ENCODE measurements around the gene SUPT20H.

SUPT20H gene

GRCh38 chr13:37094840-37095239 lies 35.4 kb upstream of the SUPT20H start:
- no peak for TF ChIP-seq ARNT (IDR thresholded peaks at IDR 0.05)
- no peak for TF ChIP-seq CTBP1 (IDR thresholded peaks at IDR 0.05; ENCODE audit: borderline replicate concordance)
- TF ChIP-seq NFRKB (IDR thresholded peaks at IDR 0.05): no peak
- no peak for TF ChIP-seq FOXK2 (IDR thresholded peaks at IDR 0.05)
- TF ChIP-seq FOXA1 (IDR thresholded peaks at IDR 0.05): no peak
- no peak for TF ChIP-seq PKNOX1 (IDR thresholded peaks at IDR 0.05)
- TF ChIP-seq TARDBP (IDR thresholded peaks at IDR 0.05): no peak
- TF ChIP-seq BHLHE40 (IDR thresholded peaks at IDR 0.05; ENCODE audit: borderline replicate concordance): no peak
- no peak for TF ChIP-seq SP1 (IDR thresholded peaks at IDR 0.05)
- no peak for TF ChIP-seq HDGF (IDR thresholded peaks at IDR 0.05; ENCODE audit: borderline replicate concordance)
- no peak for TF ChIP-seq ELF4 (IDR thresholded peaks at IDR 0.05)
- TF ChIP-seq FOXM1 (IDR thresholded peaks at IDR 0.05; ENCODE audit: borderline replicate concordance): no peak
- no peak for TF ChIP-seq L3MBTL2 (conservative IDR thresholded peaks at IDR 0.05)
- TF ChIP-seq SUZ12 (IDR thresholded peaks at IDR 0.05): no peak
- TF ChIP-seq LEF1 (IDR thresholded peaks at IDR 0.05; ENCODE audit: borderline replicate concordance): no peak
- POLR2A ChIA-PET: no interaction called here
- DNase-seq (ENCODE audit: extremely low spot score): no peak
- CTCF ChIA-PET: no interaction called here

- POLR2A ChIA-PET: no interaction called here
- DNase-seq (ENCODE audit: extremely low spot score): no peak
- TF ChIP-seq BHLHE40 (IDR thresholded peaks at IDR 0.05; ENCODE audit: borderline replicate concordance): no peak
- TF ChIP-seq PKNOX1 (IDR thresholded peaks at IDR 0.05): no peak
- no peak for TF ChIP-seq SP1 (IDR thresholded peaks at IDR 0.05)
- TF ChIP-seq TARDBP (IDR thresholded peaks at IDR 0.05): no peak
- TF ChIP-seq NFRKB (IDR thresholded peaks at IDR 0.05): no peak
- TF ChIP-seq FOXK2 (IDR thresholded peaks at IDR 0.05): no peak
- no peak for TF ChIP-seq ARNT (IDR thresholded peaks at IDR 0.05)
- TF ChIP-seq SUZ12 (IDR thresholded peaks at IDR 0.05): no peak
- no peak for TF ChIP-seq ZNF384 (IDR thresholded peaks at IDR 0.05)
- TF ChIP-seq ELF4 (IDR thresholded peaks at IDR 0.05): no peak
- TF ChIP-seq L3MBTL2 (conservative IDR thresholded peaks at IDR 0.05): no peak
- TF ChIP-seq HDGF (IDR thresholded peaks at IDR 0.05; ENCODE audit: borderline replicate concordance): no peak
- TF ChIP-seq LEF1 (IDR thresholded peaks at IDR 0.05; ENCODE audit: borderline replicate concordance): no peak
- no peak for TF ChIP-seq CTBP1 (IDR thresholded peaks at IDR 0.05; ENCODE audit: borderline replicate concordance)
- no peak for TF ChIP-seq FOXM1 (IDR thresholded peaks at IDR 0.05; ENCODE audit: borderline replicate concordance)
- no peak for TF ChIP-seq FOXA1 (IDR thresholded peaks at IDR 0.05)
- CTCF ChIA-PET: interaction anchor here (0.9 kb wide), 1 partner anchor 514 kb away, joined by 3 read pairs; no protein-coding TSS in a partner anchor
Observed at GRCh38 chr13:37094099-37094498, 34.6 kb upstream of the SUPT20H start.

GRCh38 chr13:37091835-37092234 lies 32.3 kb upstream of the SUPT20H start:
- CTCF ChIA-PET: no interaction called here
- TF ChIP-seq FOXA1 (IDR thresholded peaks at IDR 0.05): no peak
- no peak for TF ChIP-seq SUZ12 (IDR thresholded peaks at IDR 0.05)
- no peak for TF ChIP-seq CTBP1 (IDR thresholded peaks at IDR 0.05; ENCODE audit: borderline replicate concordance)
- no peak for TF ChIP-seq SP1 (IDR thresholded peaks at IDR 0.05)
- no peak for TF ChIP-seq LEF1 (IDR thresholded peaks at IDR 0.05; ENCODE audit: borderline replicate concordance)
- no peak for TF ChIP-seq NFRKB (IDR thresholded peaks at IDR 0.05)
- no peak for TF ChIP-seq FOXK2 (IDR thresholded peaks at IDR 0.05)
- TF ChIP-seq TARDBP (IDR thresholded peaks at IDR 0.05): no peak
- DNase-seq (ENCODE audit: extremely low spot score): no peak
- POLR2A ChIA-PET: no interaction called here

GRCh38 chr13:37090912-37091311 lies 31.4 kb upstream of the SUPT20H start:
- no peak for TF ChIP-seq L3MBTL2 (conservative IDR thresholded peaks at IDR 0.05)
- TF ChIP-seq CTBP1 (IDR thresholded peaks at IDR 0.05; ENCODE audit: borderline replicate concordance): no peak
- CTCF ChIA-PET: no interaction called here
- DNase-seq (ENCODE audit: extremely low spot score): no peak
- POLR2A ChIA-PET: no interaction called here

GRCh38 chr13:37089495-37089894 lies 30.0 kb upstream of the SUPT20H start:
- ChIA-PET CTCF (no interaction called here), POLR2A (no interaction called here)
- DNase-seq (ENCODE audit: extremely low spot score): no peak
- no peak for TF ChIP-seq ZNF384 (IDR thresholded peaks at IDR 0.05)
- no peak for TF ChIP-seq NFRKB (IDR thresholded peaks at IDR 0.05)
- no peak for TF ChIP-seq FOXM1 (IDR thresholded peaks at IDR 0.05; ENCODE audit: borderline replicate concordance)
- TF ChIP-seq LEF1 (IDR thresholded peaks at IDR 0.05; ENCODE audit: borderline replicate concordance): no peak
- no peak for TF ChIP-seq ELF4 (IDR thresholded peaks at IDR 0.05)
- no peak for TF ChIP-seq BHLHE40 (IDR thresholded peaks at IDR 0.05; ENCODE audit: borderline replicate concordance)
- no peak for TF ChIP-seq SUZ12 (IDR thresholded peaks at IDR 0.05)
- no peak for TF ChIP-seq PKNOX1 (IDR thresholded peaks at IDR 0.05)
- no peak for TF ChIP-seq FOXK2 (IDR thresholded peaks at IDR 0.05)
- TF ChIP-seq SP1 (IDR thresholded peaks at IDR 0.05): no peak
- TF ChIP-seq HDGF (IDR thresholded peaks at IDR 0.05; ENCODE audit: borderline replicate concordance): no peak
- no peak for TF ChIP-seq ARNT (IDR thresholded peaks at IDR 0.05)
- TF ChIP-seq L3MBTL2 (conservative IDR thresholded peaks at IDR 0.05): no peak
- no peak for TF ChIP-seq FOXA1 (IDR thresholded peaks at IDR 0.05)
- no peak for TF ChIP-seq TARDBP (IDR thresholded peaks at IDR 0.05)
- no peak for TF ChIP-seq CTBP1 (IDR thresholded peaks at IDR 0.05; ENCODE audit: borderline replicate concordance)

- ChIA-PET POLR2A (no interaction called here), CTCF (no interaction called here)
- TF ChIP-seq ZNF384 (IDR thresholded peaks at IDR 0.05) (no peak), L3MBTL2 (conservative IDR thresholded peaks at IDR 0.05) (no peak), ARNT (IDR thresholded peaks at IDR 0.05) (no peak), SUZ12 (IDR thresholded peaks at IDR 0.05) (no peak), FOXA1 (IDR thresholded peaks at IDR 0.05) (no peak), PKNOX1 (IDR thresholded peaks at IDR 0.05) (no peak), FOXM1 (IDR thresholded peaks at IDR 0.05; ENCODE audit: borderline replicate concordance) (no peak), TARDBP (IDR thresholded peaks at IDR 0.05) (no peak), LEF1 (IDR thresholded peaks at IDR 0.05; ENCODE audit: borderline replicate concordance) (no peak), CTBP1 (IDR thresholded peaks at IDR 0.05; ENCODE audit: borderline replicate concordance) (no peak), FOXK2 (IDR thresholded peaks at IDR 0.05) (no peak), ELF4 (IDR thresholded peaks at IDR 0.05) (no peak), SP1 (IDR thresholded peaks at IDR 0.05) (no peak), BHLHE40 (IDR thresholded peaks at IDR 0.05; ENCODE audit: borderline replicate concordance) (no peak), NFRKB (IDR thresholded peaks at IDR 0.05) (no peak), HDGF (IDR thresholded peaks at IDR 0.05; ENCODE audit: borderline replicate concordance) (no peak)
- no peak for DNase-seq (ENCODE audit: extremely low spot score)
Observed at GRCh38 chr13:37087486-37087885, 28.0 kb upstream of the SUPT20H start.
